ENCODE data around the gene USP3.
A peak's percentile ranks its signal among the peaks of the same experiment; 100 is the strongest.

The USP3 gene

DNA sequence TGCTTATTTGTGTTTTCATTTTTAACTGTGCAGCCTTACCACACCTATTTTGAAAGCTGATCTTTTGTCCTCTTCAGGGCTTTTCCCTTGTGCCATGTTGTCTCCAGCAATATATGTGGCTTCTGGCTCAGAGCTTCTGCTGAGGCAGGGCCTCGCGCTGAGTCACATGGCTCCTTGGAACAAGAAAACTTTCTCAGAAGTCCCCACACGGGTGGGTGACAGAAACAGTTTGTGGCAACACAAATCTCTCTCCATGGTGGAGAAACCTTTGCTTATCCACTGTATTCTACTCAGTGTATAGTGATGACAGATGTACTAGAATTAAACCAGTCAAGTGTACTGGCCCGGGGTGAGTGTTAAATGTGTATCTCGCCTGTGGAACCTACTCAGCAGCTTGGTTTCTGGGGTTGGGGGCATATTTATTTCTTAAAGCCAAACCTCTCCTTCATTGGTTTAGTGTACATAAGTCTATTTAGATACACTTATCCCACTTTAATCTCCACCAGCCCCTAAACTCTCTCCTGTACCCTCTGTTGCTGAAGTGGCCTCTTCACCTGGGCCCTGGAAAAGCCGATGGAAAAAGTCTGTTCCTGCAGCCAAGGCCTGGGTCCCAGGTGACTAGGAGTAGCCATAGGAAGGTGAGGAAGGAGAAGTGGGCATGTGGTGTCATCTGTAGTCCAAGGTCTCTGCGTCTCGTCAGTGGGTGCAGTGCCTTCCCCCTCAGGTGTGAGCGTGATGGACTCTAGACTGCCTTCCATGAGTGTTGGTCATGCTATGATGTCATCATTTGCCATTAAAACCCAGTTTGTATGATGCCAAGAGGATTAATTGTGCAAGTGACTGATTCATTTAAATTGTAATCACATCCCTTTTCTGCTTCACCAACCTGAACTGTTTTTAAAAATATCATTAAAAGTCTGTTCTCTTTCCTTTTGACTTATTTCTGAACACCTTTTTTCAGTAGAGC lies 89.6 kb downstream of the USP3 start:
- DNase-seq, result no peak

DNA sequence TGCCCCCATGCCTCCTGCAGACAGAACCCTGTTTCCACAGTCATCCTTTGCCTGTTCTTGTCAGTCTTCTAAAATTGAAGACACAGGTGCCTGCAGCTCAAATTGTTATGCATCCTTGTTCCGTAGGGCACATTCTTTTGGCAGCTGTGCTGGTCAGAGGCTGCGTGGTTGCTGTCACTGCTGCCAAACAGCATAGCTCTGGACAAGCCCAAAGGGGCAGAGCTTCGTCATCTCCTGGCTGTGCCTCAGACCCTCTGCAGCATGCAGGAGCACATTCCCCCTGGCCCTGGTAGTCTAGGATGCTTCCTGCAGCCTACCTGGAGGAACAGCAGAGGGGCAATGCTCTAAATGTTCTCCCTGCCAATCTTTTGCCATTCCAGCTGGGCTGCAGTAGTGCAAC lies 90.7 kb downstream of the USP3 start:
- no peak for DNase-seq

GRCh38 chr15:63595688-63596087 lies 91.3 kb downstream of the USP3 start:
- DNase-seq, result peak in 2 of 4 experiments; percentile 25 to 32

DNA sequence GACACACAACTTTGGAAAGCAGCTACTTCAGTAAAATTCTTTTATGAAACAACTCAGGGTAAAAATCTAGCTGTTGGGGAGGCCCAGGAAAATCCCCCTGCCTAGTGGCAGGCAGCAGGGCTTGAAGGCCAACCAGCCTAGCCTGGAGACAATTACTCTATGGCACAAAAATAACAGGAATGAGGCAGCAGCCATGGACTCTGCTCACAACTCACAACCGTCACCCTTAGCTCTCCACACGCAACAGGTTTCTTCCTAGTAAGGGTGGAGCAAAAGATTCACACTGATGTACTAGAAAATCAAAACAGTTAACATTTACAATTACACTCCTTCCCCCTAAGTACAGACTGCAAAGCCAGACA lies 92.3 kb downstream of the USP3 start:
- DNase-seq, result no peak

GRCh38 chr15:63597038-63597790 lies 92.8 kb downstream of the USP3 start, which contains the start of gene FBXL22:
FBXL22 (plus strand) TSS chr15:63597387; CDS start chr15:63597393, 6 bp downstream.
- DNase-seq, result no peak

GRCh38 chr15:63597821-63598220 lies 93.4 kb downstream of the USP3 start:
- DNase-seq, result no peak

- DNase-seq, result no peak
These were observed 94.3 kb downstream of the USP3 start for GRCh38 chr15:63598473-63599400.

DNA sequence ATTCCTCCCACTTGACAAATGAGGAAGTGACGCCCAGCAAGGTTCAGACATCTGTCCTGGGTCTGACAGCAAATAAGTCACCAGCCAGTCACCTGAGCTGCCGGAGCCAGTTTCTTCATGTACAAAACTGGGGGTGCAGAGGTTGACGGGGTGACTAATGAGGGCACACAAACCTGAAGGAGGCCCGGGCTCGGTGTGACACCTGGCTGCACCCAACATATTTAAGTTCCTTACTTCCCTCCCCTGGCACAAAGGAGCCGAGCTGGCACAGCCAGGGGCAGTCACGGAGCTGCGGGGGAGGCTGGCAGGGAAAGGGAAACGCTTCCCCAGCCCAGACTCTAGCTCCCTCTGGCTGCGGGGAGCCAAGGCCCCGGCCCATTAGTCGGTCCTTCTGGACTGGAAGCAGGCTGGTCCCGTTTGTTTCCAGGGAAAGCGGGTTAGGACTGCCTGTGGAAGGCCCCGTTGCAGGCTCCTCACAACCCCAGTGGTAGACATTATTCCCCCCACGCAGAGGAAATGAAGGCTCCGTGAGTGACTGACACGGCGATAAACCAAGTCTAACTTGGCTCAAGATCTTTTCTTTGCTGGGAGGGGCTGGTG lies 95.1 kb downstream of the USP3 start:
- DNase-seq, result peak; percentile 76 to 87 (median 82)

GRCh38 chr15:63600001-63600615 lies 95.7 kb downstream of the USP3 start:
- DNase-seq, result peak in 3 of 4 experiments; percentile 19 to 37 (median 24)

- DNase-seq, result peak; percentile 96 to 99 (median 97)
These were observed 96.2 kb downstream of the USP3 start for GRCh38 chr15:63600616-63601025.

GRCh38 chr15:63601026-63601703 lies 96.8 kb downstream of the USP3 start:
- peak in 3 of 4 experiments; percentile 49 to 69 (median 58) for DNase-seq

DNA sequence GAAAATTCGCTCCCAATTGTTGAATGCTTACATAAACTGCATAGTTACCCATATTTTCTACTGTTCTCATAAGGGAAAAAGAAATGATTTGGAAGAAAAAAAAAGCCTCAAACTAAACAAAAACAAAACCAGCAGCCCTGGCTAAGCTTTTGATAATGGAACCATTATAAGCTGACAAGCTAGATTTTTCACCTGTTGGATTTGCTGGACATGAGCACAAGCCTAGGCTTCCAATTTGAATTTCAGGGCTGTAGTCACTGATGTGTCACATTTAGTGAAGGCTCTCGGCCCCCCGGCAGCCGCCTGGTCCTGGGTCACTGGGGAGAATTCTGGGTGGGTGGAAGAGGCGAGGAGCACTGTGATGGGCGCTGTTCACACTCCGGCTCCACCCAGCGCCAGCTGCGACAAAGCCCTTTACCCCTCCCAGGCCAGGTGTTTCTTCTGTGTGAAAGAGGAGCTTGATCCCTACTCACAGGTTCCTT lies 97.4 kb downstream of the USP3 start:
- no peak for DNase-seq

GRCh38 chr15:63602595-63602994 lies 98.2 kb downstream of the USP3 start:
- no peak for DNase-seq

DNA sequence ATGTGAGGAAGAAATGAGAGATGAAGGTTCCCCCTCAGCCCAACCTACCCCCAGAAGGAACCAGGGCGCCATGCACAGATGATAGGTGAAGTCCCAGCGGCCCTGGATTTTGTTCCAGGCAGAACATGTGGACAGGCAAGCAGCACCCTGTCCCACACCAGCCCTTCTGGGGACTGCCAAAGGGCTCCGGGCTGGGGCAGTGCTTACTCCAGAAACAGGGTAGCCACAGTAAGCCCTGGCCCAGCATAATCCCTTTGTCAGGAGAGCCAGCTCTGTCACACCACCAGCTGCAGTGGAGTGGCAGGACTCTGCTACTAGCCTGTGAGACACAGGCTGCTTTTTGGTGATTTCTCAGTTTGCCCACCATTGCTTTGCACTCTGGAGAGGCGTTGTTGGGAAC lies 99.1 kb downstream of the USP3 start:
- no peak for DNase-seq

- DNase-seq, result no peak
These were observed 99.9 kb downstream of the USP3 start for GRCh38 chr15:63604281-63604680.

DNA sequence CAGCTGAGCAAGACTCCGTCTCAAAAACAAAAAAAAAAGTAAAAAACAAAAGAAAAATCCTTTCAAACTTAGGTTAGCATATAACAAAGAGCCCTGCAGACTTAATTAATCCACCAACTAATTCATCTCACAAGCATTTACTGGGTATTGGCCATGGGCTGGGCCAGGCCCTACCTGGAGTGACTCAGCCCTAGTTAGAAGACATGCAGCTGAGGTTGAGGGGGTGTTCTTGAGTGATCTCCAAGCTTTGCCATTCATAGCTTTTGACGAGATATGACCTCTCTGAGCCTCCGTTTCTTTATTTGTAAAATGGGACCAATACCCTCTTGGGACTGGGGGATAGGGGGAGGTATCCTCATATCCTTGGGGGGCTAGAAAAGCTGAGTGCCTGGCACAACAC lies 100.6 kb downstream of the USP3 start:
- DNase-seq, result no peak

GRCh38 chr15:63605816-63606215 lies 101.4 kb downstream of the USP3 start:
- DNase-seq, result peak; percentile 20 to 49 (median 38)

- no peak for DNase-seq
These were observed 101.9 kb downstream of the USP3 start for GRCh38 chr15:63606308-63606707.

- no peak for DNase-seq
These were observed 104.6 kb downstream of the USP3 start for GRCh38 chr15:63608989-63609388.

DNA sequence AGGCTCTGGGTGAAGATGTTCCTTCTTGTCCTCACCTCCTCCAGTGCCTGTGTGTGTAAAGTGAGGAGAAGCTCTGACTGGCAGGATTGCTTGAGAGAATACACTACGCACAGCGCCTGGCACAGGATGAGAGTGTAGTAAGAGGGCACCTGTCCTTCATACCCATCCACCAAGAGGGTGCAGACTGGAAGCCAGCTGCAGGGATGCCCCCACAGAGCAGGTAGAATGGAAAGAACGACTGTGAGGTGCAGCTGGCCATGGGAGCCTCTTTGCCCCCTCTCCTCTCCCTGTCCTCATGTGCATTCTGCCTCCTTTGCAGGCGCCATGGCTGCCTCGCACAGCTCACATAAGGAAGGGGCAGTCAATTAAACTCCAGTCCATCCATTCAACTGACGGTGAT lies 105.1 kb downstream of the USP3 start:
- DNase-seq, result no peak

Data from suppressor macrophage (primary cell).